Lower lobe of right lung (tissue), 2 donors: ENCODE data around the gene OR52J3. TPM values are rescaled to one million over a fixed set of nuclear protein-coding genes. Genes with fewer than 3 reads are reported as not detected.

Source experiments
- ATAC-seq, 2 donors: fragments of 200-7000 bp; cut with Tn5 transposase; one replicate each; pipeline ENCODE4 v1.9.1; 2020 to 2022; ENCODE audit warnings: mild to moderate bottlenecking in 2 of 2, moderate library complexity in 2 of 2
- DNase-seq: peaks from one replicate; pipeline ENCODE4 v3.0.0-alpha.2; 2020
- H3K27ac ChIP-seq: fragments of 200-600 bp; one replicate; pipeline ENCODE4 v1.8.0; 2022
- H3K27me3 ChIP-seq: fragments of 200-600 bp; one replicate; pipeline ENCODE4 v1.8.0; 2022; ENCODE audit warnings: low read depth
- H3K36me3 ChIP-seq: fragments of 200-600 bp; one replicate; pipeline ENCODE4 v1.8.0; 2022; ENCODE audit warnings: mild to moderate bottlenecking
- H3K4me1 ChIP-seq: fragments of 200-600 bp; one replicate; pipeline ENCODE4 v1.8.0; 2022
- H3K4me3 ChIP-seq: fragments of 200-600 bp; one replicate; pipeline ENCODE4 v1.8.0; 2022; ENCODE audit warnings: mild to moderate bottlenecking
- H3K9me3 ChIP-seq: fragments of 200-600 bp; one replicate; pipeline ENCODE4 v1.8.0; 2022
- CTCF ChIP-seq: fragments of 200-600 bp; IDR thresholded peaks from one replicate; pipeline ENCODE4 v1.8.0; 2022; ENCODE audit warnings: antibody characterized with exemption, mild to moderate bottlenecking
- intact Hi-C: fragments of 100-400 bp; cut with DNase I; formaldehyde crosslinking; loops from one replicate; pipeline ENCODE4 v1.11.0; 2022
- total RNA-seq: library from RNA; stranded (reverse); fragmentation: NEBNext Ultra II Directional; extraction: Animal tissue kit (Norgen Biotek cat#: 25700); gene quantifications from one replicate; pipeline ENCODE4 v1.2.1, GENCODE V29; 2021
- donor health status: DM: no; HTN: yes; CAD: no; lungs with severe emphysema.

The OR52J3 gene
- total RNA-seq, 1 donor from 2014 or later, result not detected

GRCh38 chr11:5021996-5022395 is 24.3 kb upstream of the OR52J3 start:
- Histone ChIP-seq H3K4me3 (no peak overlapping the region), H3K27me3 (no peaks in the 10 kb centered on the region), H3K36me3 (no peaks in the 10 kb centered on the region), H3K9me3 (no peaks in the 10 kb centered on the region), H3K27ac (no peak overlapping the region), H3K4me1 (no peaks in the 10 kb centered on the region)
- DNase-seq, result no peak
- intact Hi-C loops, result no loop called here
- ATAC-seq, result no peak
- no peak for TF ChIP-seq CTCF

GRCh38 chr11:5036669-5037068 is 9.7 kb upstream of the OR52J3 start:
- no peaks in the 10 kb centered on the region for H3K4me1 ChIP-seq
- no peaks in the 10 kb centered on the region for H3K9me3 ChIP-seq
- no peaks in the 10 kb centered on the region for H3K27me3 ChIP-seq
- no peaks in the 10 kb centered on the region for H3K36me3 ChIP-seq
- ATAC-seq (no peak), DNase-seq (no peak)
- no peak for TF ChIP-seq CTCF
- no peak overlapping the region for H3K4me3 ChIP-seq
- no peak overlapping the region for H3K27ac ChIP-seq
- intact Hi-C loops, result no loop called here

- Histone ChIP-seq H3K36me3 (no peaks in the 10 kb centered on the region), H3K27ac (no peak overlapping the region), H3K4me3 (no peak overlapping the region), H3K4me1 (no peaks in the 10 kb centered on the region), H3K9me3 (no peaks in the 10 kb centered on the region), H3K27me3 (no peaks in the 10 kb centered on the region)
- DNase-seq (no peak), ATAC-seq (no peak)
- TF ChIP-seq CTCF, result no peak
- intact Hi-C loops, result no loop called here
These were observed 8.4 kb upstream of the OR52J3 start for GRCh38 chr11:5037926-5038325.

- Histone ChIP-seq H3K36me3 (no peaks in the 10 kb centered on the region), H3K27me3 (no peaks in the 10 kb centered on the region), H3K4me1 (no peaks in the 10 kb centered on the region), H3K27ac (no peak overlapping the region), H3K9me3 (no peaks in the 10 kb centered on the region), H3K4me3 (no peak overlapping the region)
- DNase-seq, result no peak
- intact Hi-C loops, result no loop called here
- ATAC-seq, result no peak
- no peak for TF ChIP-seq CTCF
These were observed 8.0 kb upstream of the OR52J3 start for GRCh38 chr11:5038341-5038740.

GRCh38 chr11:5040876-5041275 is 5.5 kb upstream of the OR52J3 start:
- no peak for TF ChIP-seq CTCF
- Histone ChIP-seq H3K9me3 (no peaks in the 10 kb centered on the region), H3K36me3 (no peaks in the 10 kb centered on the region), H3K4me1 (no peaks in the 10 kb centered on the region), H3K4me3 (no peak overlapping the region), H3K27me3 (no peaks in the 10 kb centered on the region), H3K27ac (no peak overlapping the region)
- DNase-seq, result no peak
- ATAC-seq, result no peak
- intact Hi-C loops, result no loop called here

- no peak for ATAC-seq
- no peaks in the 10 kb centered on the region for H3K27me3 ChIP-seq
- DNase-seq, result no peak
- H3K36me3 ChIP-seq, result no peaks in the 10 kb centered on the region
- intact Hi-C loops, result no loop called here
- H3K9me3 ChIP-seq, result no peaks in the 10 kb centered on the region
- no peak overlapping the region for H3K27ac ChIP-seq
- H3K4me1 ChIP-seq, result no peaks in the 10 kb centered on the region
- H3K4me3 ChIP-seq, result no peak overlapping the region
- no peak for TF ChIP-seq CTCF
These were observed 4.2 kb upstream of the OR52J3 start for GRCh38 chr11:5042091-5042490.
